Spleen (tissue), 11 donors: ENCODE results near the gene S1PR2. TPM values are rescaled to one million over a fixed set of nuclear protein-coding genes. Genes with fewer than 3 reads are reported as not detected.
"Not testable (repeated sequence)": the region's sequence is repeated elsewhere in the genome, so short reads cannot be mapped to it uniquely, and the experiment has no call there.

ENCODE experiments used
- DNase-seq: peaks from one replicate; pipeline ENCODE4 v3.0.0-alpha.2; 2020
- H3K27ac ChIP-seq, 8 donors: fragments of 200-600 bp; sonication (generic) in 7 of 8; 1 replicate in 4 of 8; 2 replicates in 4 of 8; pipeline versions ENCODE4 v1.5.0 to v1.8.0; 2016 to 2021; ENCODE audit warnings: inconsistent platforms in 4 of 8, mild to moderate bottlenecking in 4 of 8, moderate library complexity in 1 of 8
- H3K27me3 ChIP-seq, 7 donors: fragments of 200-600 bp; sonication (generic) in 6 of 7; replicated peaks in 1 of 7; 1 replicate in 4 of 7; 2 replicates in 3 of 7; pipeline versions ENCODE4 v1.5.0 to v1.8.0; 2016 to 2021; ENCODE audit warnings: inconsistent platforms in 3 of 7, mild to moderate bottlenecking in 1 of 7
- H3K36me3 ChIP-seq, 6 donors: fragments of 200-600 bp; sonication (generic) in 5 of 6; 1 replicate in 4 of 6; 2 replicates in 2 of 6; pipeline versions ENCODE4 v1.5.0 to v1.8.0; 2016 to 2021; ENCODE audit warnings: inconsistent platforms in 2 of 6
- H3K4me1 ChIP-seq, 6 donors: fragments of 200-600 bp; sonication (generic) in 5 of 6; 1 replicate in 3 of 6; 2 replicates in 3 of 6; pipeline versions ENCODE4 v1.5.0 to v1.8.0; 2016 to 2021; ENCODE audit warnings: inconsistent platforms in 3 of 6
- H3K4me3 ChIP-seq, 8 donors: fragments of 200-600 bp; sonication (generic) in 7 of 8; 1 replicate in 4 of 8; 2 replicates in 4 of 8; pipeline versions ENCODE4 v1.5.0 to v1.8.0; 2016 to 2021; ENCODE audit warnings: inconsistent platforms in 4 of 8, mild to moderate bottlenecking in 4 of 8, moderate library complexity in 2 of 8
- H3K9me3 ChIP-seq, 8 donors: fragments of 200-600 bp; sonication (generic) in 7 of 8; 1 replicate in 4 of 8; 2 replicates in 4 of 8; pipeline versions ENCODE4 v1.5.0 to v1.8.0; 2016 to 2021; ENCODE audit warnings: inconsistent platforms in 4 of 8
- POLR2A ChIP-seq, 3 donors: fragments of 450-650 bp; IDR thresholded peaks; one replicate each; pipeline ENCODE4 v1.5.1; 2017; ENCODE audit warnings: antibody characterized with exemption in 3 of 3, mild to moderate bottlenecking in 1 of 3
- POLR2AphosphoS5 ChIP-seq, 3 donors: sonication (generic); formaldehyde crosslinking; IDR thresholded peaks; one replicate each; pipeline ENCODE4 v1.5.1; 2017; ENCODE audit warnings: antibody characterized with exemption in 3 of 3
- WGBS, 5 donors: extraction: QIAGEN DNeasy Blood & Tissue Kit in 3 of 5; methylation state at CpG; one replicate each; pipeline versions ENCODE4 v1.1.5 to v1.1.7; 2013 to 2018; 5-methylcytosine and 5-hydroxymethylcytosine counted together
- intact Hi-C: fragments of 100-400 bp; cut with DNase I; formaldehyde crosslinking; loops from one replicate; pipeline ENCODE4 v1.15.0; 2023; ENCODE audit warnings: low total_unique reads
- polyA plus RNA-seq, 3 donors: library from polyadenylated mRNA; stranded (reverse); fragments of 200-250 nt; gene quantifications; one replicate each; pipeline ENCODE4 v1.2.1, GENCODE V29; 2013
- total RNA-seq, 7 donors: library from RNA; depleted of rRNA in 3 of 7; stranded (reverse); fragments of >200 nt in 3 of 7; fragmentation: NEBNext Ultra II Directional in 4 of 7; extraction: Animal tissue kit (Norgen Biotek cat#: 25700) in 4 of 7; gene quantifications; one replicate each; pipeline versions ENCODE4 v1.1.0 to v1.2.1, GENCODE V29; 2016 to 2021
- TF ChIP-seq, protein P1 (sequence below), 11 experiments: fragments of 200-600 bp in 7 of 11; fragments of 450-650 bp in 4 of 11; sonication (generic) in 4 of 11; IDR thresholded peaks in 8 of 11; conservative IDR thresholded peaks in 3 of 11; 1 replicate in 7 of 11; 2 replicates in 4 of 11; pipeline versions ENCODE4 v1.4.0 to v1.8.0; 2016 to 2021; ENCODE audit warnings: antibody characterized with exemption in 11 of 11, inconsistent platforms in 4 of 11, mild to moderate bottlenecking in 1 of 11
- donor health status: healthy with polysubstance abuse.
- donor health status: DM: no; HTN: no; CAD: no; lungs with moderate emphysema.
- donor health status: DM: no; HTN: no; CAD: no.
- donor health status: Bipolar disorder and iron deficiency.
- donor health status: healthy.
- donor health status: DM: no; HTN: no; CAD: no.
- donor health status: DM: yes; HTN: yes; CAD: no.

Gene S1PR2
- total and polyA plus RNA-seq, 10 donors: 1.4 to 6.1 (median 3.5) TPM

DNA sequence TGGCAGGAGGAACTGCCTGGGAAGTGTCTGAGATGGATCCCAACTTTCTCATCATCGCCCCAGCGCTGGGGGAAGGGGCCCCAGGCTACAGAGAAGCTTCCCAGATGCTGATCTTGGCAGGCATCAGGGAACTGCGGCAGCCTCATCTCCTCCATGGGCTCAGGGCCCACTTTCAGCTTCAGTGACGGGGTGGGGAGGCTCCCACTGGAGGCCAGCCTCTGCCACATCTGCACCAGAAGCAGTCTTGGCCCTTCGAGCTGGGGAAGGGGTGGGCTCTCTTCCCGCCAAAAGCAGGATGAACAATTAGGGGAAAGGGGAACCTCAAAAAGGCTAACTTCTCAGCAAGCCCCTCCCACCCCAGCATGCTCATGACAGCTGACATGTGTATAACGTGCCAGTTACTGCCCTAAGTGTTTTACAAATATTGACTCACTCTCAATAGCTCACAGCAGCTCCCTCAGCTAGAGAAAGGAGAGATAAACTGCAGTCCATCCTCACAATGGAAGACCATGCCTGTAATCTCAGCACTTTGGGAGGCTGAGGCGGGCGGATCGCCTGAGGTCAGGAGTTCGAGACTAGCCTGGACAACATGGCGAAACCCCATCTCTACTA lies 7.1 kb upstream of the S1PR2 start:
- TF ChIP-seq, protein P1, sequence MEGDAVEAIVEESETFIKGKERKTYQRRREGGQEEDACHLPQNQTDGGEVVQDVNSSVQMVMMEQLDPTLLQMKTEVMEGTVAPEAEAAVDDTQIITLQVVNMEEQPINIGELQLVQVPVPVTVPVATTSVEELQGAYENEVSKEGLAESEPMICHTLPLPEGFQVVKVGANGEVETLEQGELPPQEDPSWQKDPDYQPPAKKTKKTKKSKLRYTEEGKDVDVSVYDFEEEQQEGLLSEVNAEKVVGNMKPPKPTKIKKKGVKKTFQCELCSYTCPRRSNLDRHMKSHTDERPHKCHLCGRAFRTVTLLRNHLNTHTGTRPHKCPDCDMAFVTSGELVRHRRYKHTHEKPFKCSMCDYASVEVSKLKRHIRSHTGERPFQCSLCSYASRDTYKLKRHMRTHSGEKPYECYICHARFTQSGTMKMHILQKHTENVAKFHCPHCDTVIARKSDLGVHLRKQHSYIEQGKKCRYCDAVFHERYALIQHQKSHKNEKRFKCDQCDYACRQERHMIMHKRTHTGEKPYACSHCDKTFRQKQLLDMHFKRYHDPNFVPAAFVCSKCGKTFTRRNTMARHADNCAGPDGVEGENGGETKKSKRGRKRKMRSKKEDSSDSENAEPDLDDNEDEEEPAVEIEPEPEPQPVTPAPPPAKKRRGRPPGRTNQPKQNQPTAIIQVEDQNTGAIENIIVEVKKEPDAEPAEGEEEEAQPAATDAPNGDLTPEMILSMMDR (IDR thresholded peaks at IDR 0.05 in 8 of 11, conservative IDR thresholded peaks at IDR 0.05 in 3 of 11): no peak
- Histone ChIP-seq H3K4me1 (peaks cover 11 to 51% (median 22%) of the 10 kb centered on the region in 6 donors), H3K4me3 (no peak overlapping the region), H3K36me3 (no peaks in the 10 kb centered on the region), H3K9me3 (no peaks in the 10 kb centered on the region), H3K27me3 (no peaks in the 10 kb centered on the region), H3K27ac (peak overlapping the region in 1 of 8 donors; percentile 11)
- 72 to 83% (median 76%) methylated on average over 9 to 12 of the region's 12 CpGs for WGBS, 5 donors
- intact Hi-C loops: no loop called here
- no peak for DNase-seq

DNA sequence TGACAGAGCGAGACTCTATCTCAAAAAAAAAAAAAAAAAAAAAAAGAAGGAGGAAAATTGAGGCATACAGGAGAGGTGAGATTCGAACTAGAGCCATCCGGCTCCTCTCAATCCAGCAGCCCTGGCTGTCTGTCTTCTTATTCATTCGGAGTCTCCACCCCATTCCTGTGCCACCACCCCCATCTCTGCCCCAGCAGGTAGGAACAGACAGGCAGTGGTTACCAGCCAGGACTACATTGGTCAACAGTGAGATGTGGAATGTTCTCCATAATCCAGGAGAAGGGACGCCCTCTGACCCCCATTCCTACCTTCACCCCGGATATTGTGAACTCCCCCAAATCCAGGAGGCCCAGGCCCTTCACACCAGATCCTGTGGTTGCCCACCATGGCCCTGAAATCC lies 6.6 kb upstream of the S1PR2 start:
- intact Hi-C loops: no loop called here
- H3K9me3 ChIP-seq: no peaks in the 10 kb centered on the region
- no peaks in the 10 kb centered on the region for H3K27me3 ChIP-seq
- H3K4me1 ChIP-seq: peaks cover 11 to 51% (median 22%) of the 10 kb centered on the region in 6 donors
- H3K27ac ChIP-seq: peak overlapping the region in 1 of 8 donors; percentile 11
- no peak for TF ChIP-seq POLR2AphosphoS5 (IDR thresholded peaks at IDR 0.05)
- TF ChIP-seq, protein P1 (IDR thresholded peaks at IDR 0.05 in 8 of 11, conservative IDR thresholded peaks at IDR 0.05 in 3 of 11): no peak
- TF ChIP-seq POLR2A (IDR thresholded peaks at IDR 0.05): no peak
- 88 to 96% (median 93%) methylated on average over 6 of the region's 6 CpGs for WGBS, 5 donors
- no peak for DNase-seq
- H3K4me3 ChIP-seq: no peak overlapping the region
- H3K36me3 ChIP-seq: no peaks in the 10 kb centered on the region

DNA sequence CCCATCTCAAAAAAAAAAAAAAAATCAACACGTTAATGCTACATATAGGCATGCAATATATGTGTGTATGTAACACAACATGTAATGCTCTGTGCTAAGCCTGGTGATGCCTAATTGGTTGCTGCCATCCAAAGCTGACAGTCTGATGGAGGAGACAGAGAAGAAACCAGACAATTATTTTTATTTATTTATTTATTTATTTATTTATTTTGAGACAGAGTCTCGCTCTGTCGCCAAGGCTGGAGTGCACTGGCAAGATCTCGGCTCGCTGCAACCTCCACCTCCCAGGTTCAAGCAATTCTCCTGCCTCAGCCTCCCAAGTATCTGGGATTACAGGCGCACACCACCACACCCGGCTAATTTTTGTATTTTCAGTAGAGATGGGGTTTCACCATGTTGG lies 4.3 kb upstream of the S1PR2 start:
- Histone ChIP-seq H3K4me3 (peak overlapping the region in 1 of 8 donors; percentile 53), H3K27ac (peak overlapping the region; percentile 42 to 89 (median 82)), H3K27me3 (peaks cover 0 to 11% (median 0%) of the 10 kb centered on the region in 7 donors), H3K4me1 (peaks cover 11 to 67% (median 31%) of the 10 kb centered on the region in 6 donors)
- DNase-seq, intact Hi-C loops, H3K9me3 ChIP-seq, H3K36me3 ChIP-seq: not testable (repeated sequence)
- WGBS, 5 donors: 82 to 90% (median 86%) methylated on average over 7 of the region's 7 CpGs

DNA sequence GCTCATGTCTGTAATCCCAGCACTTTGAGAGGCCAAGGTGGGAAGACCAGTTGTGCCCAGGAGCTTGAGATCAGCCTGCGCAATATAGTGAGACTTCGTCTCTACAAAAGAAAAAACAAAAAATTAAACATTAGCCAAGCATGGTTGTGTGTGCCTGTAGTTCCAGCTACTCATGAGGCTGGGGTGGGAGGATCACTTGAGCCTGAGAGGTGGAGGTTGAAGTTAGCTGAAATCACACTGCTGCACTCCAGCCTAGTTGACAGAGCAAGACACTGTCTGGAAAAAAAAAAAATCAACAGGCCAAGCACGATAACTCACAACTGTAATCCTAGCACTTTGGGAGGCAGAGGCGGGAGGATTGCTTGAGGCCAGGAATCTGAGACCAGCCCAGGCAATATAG lies 3.9 kb upstream of the S1PR2 start:
- WGBS, 5 donors: 70 to 95% (median 81%) methylated on average over 4 of the region's 4 CpGs

More for the DNA sequence above, 3.9 kb upstream of the S1PR2 start:
- no peaks in the 10 kb centered on the region for H3K36me3 ChIP-seq
- TF ChIP-seq POLR2A (IDR thresholded peaks at IDR 0.05): no peak
- no peak for TF ChIP-seq POLR2AphosphoS5 (IDR thresholded peaks at IDR 0.05)
- TF ChIP-seq, protein P1 (IDR thresholded peaks at IDR 0.05 in 8 of 11, conservative IDR thresholded peaks at IDR 0.05 in 3 of 11): no peak
- DNase-seq: no peak
- intact Hi-C loops: no loop called here
- peaks cover 0 to 15% (median 0%) of the 10 kb centered on the region in 7 donors for H3K27me3 ChIP-seq
- H3K9me3 ChIP-seq: no peaks in the 10 kb centered on the region
- H3K4me1 ChIP-seq: peaks cover 11 to 71% (median 35%) of the 10 kb centered on the region in 6 donors
- H3K4me3 ChIP-seq: no peak overlapping the region
- H3K27ac ChIP-seq: peak overlapping the region in 1 of 8 donors; percentile 89
